Dedifferentiated amniotic fluid mesenchymal stem cell (primary cell): ENCODE measurements around the gene HLA-E.
A peak's percentile ranks its signal among the peaks of the same experiment; 100 is the strongest.
"Not testable (repeated sequence)": the region's sequence is repeated elsewhere in the genome, so short reads cannot be mapped to it uniquely, and the experiment has no call there.

ENCODE experiments used
- DNase-seq: peaks from one replicate; pipeline ENCODE4 v3.0.0-alpha.2; 2016; ENCODE audit errors: extremely low spot score

The HLA-E gene

GRCh38 chr6:30480536-30481156 is 8.7 kb upstream of the HLA-E start:
- no peak for DNase-seq

- DNase-seq, result no peak
Observed at GRCh38 chr6:30481211-30481964, 7.9 kb upstream of the HLA-E start.

- DNase-seq, result peak; percentile 75
Observed at GRCh38 chr6:30481965-30482644, 7.2 kb upstream of the HLA-E start.

- DNase-seq, result peak; percentile 87
Observed at GRCh38 chr6:30483677-30484279, 5.5 kb upstream of the HLA-E start.

GRCh38 chr6:30485236-30485635 is 4.1 kb upstream of the HLA-E start:
- no peak for DNase-seq

- DNase-seq, result no peak
Observed at GRCh38 chr6:30487926-30488325, 1.4 kb upstream of the HLA-E start.

GRCh38 chr6:30488697-30489080 is 620 bp upstream of the HLA-E start:
- DNase-seq, result not testable (repeated sequence)

GRCh38 chr6:30490026-30490876 is 942 bp downstream of the HLA-E start:
- peak; percentile 38 for DNase-seq

GRCh38 chr6:30491291-30491953 is 2.1 kb downstream of the HLA-E start:
- DNase-seq, result not testable (repeated sequence)

GRCh38 chr6:30491991-30492952 is 3.0 kb downstream of the HLA-E start:
- DNase-seq, result no peak

GRCh38 chr6:30493643-30494250 is 4.4 kb downstream of the HLA-E start:
- no peak for DNase-seq

- DNase-seq, result no peak
Observed at GRCh38 chr6:30494291-30494861, 5.1 kb downstream of the HLA-E start.

GRCh38 chr6:30495060-30495459 is 5.8 kb downstream of the HLA-E start:
- DNase-seq, result not testable (repeated sequence)

- no peak for DNase-seq
Observed at GRCh38 chr6:30495993-30496392, 6.7 kb downstream of the HLA-E start.

GRCh38 chr6:30497261-30497599 is 7.9 kb downstream of the HLA-E start:
- not testable (repeated sequence) for DNase-seq

GRCh38 chr6:30497714-30498113 is 8.4 kb downstream of the HLA-E start:
- DNase-seq, result no peak

GRCh38 chr6:30498705-30499104 is 9.4 kb downstream of the HLA-E start:
- DNase-seq, result not testable (repeated sequence)

GRCh38 chr6:30500421-30501355 is 11.4 kb downstream of the HLA-E start:
- no peak for DNase-seq
